HL-60 (cell line): ENCODE results near the gene SCO1.

Experiments used
- GABPA ChIP-seq: IDR thresholded peaks from 2 replicates; pipeline ENCODE4 v1.6.1; 2012; ENCODE audit warnings: low read depth
- POLR2AphosphoS5 ChIP-seq: IDR thresholded peaks from 2 replicates; pipeline ENCODE4 v1.6.1; 2012; ENCODE audit warnings: low read depth
- TF ChIP-seq, protein P1 (sequence below): IDR thresholded peaks from one replicate; pipeline ENCODE4 v1.5.1; 2011; ENCODE audit warnings: low read length, control low read depth, inconsistent platforms; ENCODE audit not compliant: insufficient read depth
- TF ChIP-seq, protein P2 (sequence below): IDR thresholded peaks from 2 replicates; pipeline ENCODE4 v1.6.1; 2012; ENCODE audit warnings: low read depth; ENCODE audit not compliant: insufficient replicate concordance

DNA sequence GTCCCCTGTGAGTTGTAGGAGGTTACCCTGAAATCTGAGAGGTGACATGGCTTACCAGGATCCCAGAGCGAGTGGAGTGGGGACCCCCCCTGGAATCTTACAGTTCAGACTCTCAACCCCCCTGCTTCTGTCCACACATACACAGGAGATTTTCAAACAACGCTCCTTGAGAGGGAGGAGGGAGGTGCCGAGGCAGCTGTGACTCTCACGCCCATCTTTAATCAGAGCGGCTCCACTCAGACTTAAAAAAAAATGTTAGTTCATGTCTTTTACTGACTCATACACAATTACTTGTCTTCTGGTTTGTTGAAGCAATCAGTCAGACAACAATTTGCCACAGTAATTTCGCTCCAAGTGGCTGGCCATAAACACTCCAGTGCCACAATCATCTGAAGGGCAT, 47.9 kb upstream of the SCO1 start:
- TF ChIP-seq, protein P1, sequence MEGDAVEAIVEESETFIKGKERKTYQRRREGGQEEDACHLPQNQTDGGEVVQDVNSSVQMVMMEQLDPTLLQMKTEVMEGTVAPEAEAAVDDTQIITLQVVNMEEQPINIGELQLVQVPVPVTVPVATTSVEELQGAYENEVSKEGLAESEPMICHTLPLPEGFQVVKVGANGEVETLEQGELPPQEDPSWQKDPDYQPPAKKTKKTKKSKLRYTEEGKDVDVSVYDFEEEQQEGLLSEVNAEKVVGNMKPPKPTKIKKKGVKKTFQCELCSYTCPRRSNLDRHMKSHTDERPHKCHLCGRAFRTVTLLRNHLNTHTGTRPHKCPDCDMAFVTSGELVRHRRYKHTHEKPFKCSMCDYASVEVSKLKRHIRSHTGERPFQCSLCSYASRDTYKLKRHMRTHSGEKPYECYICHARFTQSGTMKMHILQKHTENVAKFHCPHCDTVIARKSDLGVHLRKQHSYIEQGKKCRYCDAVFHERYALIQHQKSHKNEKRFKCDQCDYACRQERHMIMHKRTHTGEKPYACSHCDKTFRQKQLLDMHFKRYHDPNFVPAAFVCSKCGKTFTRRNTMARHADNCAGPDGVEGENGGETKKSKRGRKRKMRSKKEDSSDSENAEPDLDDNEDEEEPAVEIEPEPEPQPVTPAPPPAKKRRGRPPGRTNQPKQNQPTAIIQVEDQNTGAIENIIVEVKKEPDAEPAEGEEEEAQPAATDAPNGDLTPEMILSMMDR = no peak
- TF ChIP-seq, protein P2, sequence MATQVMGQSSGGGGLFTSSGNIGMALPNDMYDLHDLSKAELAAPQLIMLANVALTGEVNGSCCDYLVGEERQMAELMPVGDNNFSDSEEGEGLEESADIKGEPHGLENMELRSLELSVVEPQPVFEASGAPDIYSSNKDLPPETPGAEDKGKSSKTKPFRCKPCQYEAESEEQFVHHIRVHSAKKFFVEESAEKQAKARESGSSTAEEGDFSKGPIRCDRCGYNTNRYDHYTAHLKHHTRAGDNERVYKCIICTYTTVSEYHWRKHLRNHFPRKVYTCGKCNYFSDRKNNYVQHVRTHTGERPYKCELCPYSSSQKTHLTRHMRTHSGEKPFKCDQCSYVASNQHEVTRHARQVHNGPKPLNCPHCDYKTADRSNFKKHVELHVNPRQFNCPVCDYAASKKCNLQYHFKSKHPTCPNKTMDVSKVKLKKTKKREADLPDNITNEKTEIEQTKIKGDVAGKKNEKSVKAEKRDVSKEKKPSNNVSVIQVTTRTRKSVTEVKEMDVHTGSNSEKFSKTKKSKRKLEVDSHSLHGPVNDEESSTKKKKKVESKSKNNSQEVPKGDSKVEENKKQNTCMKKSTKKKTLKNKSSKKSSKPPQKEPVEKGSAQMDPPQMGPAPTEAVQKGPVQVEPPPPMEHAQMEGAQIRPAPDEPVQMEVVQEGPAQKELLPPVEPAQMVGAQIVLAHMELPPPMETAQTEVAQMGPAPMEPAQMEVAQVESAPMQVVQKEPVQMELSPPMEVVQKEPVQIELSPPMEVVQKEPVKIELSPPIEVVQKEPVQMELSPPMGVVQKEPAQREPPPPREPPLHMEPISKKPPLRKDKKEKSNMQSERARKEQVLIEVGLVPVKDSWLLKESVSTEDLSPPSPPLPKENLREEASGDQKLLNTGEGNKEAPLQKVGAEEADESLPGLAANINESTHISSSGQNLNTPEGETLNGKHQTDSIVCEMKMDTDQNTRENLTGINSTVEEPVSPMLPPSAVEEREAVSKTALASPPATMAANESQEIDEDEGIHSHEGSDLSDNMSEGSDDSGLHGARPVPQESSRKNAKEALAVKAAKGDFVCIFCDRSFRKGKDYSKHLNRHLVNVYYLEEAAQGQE = no peak
- TF ChIP-seq POLR2AphosphoS5 (no peak), GABPA (no peak)
